Inflammatory macrophage treated with lipopolysaccharide for 4 hours (primary cell): Measurements from ENCODE around the gene ARID1B.
"Not testable (repeated sequence)": the region's sequence is repeated elsewhere in the genome, so short reads cannot be mapped to it uniquely, and the experiment has no call there.

Source experiments
- DNase-seq: peaks from one replicate; pipeline ENCODE4 v3.0.0-alpha.2; 2020

The ARID1B gene

GRCh38 chr6:157145656-157146285 is 368.6 kb downstream of the ARID1B start:
- DNase-seq, result no peak

GRCh38 chr6:157147054-157148026 is 370.2 kb downstream of the ARID1B start:
- not testable (repeated sequence) for DNase-seq

GRCh38 chr6:157148391-157149323 is 371.5 kb downstream of the ARID1B start:
- DNase-seq, result peak; percentile 5

DNA sequence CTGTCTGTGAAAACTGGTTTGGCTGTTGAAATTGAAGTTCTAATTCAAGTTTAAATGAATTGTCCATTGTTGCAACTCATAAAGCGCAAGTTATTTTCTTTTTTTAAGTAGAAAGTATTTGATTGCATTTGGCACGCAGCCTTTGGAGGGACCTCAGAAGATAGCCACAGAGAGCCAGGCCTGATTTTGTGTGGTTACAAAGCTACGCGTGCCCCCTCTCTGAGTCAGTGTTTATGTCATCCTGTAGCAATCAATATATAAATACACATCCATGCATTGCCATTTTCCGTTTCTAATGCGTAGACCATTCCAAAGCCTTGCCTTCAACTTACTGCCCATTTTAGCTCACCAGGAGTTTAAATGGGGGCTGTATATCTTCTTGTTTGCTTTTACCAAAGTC is 372.9 kb downstream of the ARID1B start:
- DNase-seq, result no peak

GRCh38 chr6:157151029-157151428 is 373.9 kb downstream of the ARID1B start:
- DNase-seq, result peak; percentile 24

DNA sequence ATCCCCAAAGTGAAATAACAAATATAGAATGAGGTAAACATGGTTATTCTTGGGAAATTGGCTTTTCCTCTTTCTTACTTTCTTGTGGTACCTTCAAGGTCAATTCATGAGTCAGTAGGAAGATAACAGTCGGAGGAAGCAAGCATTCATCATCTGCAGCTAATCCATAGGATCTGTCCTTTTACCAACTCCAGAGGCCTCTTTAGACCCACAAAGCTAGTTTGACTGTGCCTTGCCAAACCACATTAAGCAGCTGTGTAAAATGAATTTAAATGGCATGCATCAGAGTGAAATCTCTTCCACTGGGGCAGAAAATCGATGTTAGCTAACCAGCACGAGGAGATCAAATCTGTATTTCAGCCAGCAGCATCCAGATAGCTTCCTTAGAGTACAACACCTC is 374.8 kb downstream of the ARID1B start:
- DNase-seq, result no peak

GRCh38 chr6:157152556-157152955 is 375.4 kb downstream of the ARID1B start:
- peak; percentile 43 for DNase-seq

DNA sequence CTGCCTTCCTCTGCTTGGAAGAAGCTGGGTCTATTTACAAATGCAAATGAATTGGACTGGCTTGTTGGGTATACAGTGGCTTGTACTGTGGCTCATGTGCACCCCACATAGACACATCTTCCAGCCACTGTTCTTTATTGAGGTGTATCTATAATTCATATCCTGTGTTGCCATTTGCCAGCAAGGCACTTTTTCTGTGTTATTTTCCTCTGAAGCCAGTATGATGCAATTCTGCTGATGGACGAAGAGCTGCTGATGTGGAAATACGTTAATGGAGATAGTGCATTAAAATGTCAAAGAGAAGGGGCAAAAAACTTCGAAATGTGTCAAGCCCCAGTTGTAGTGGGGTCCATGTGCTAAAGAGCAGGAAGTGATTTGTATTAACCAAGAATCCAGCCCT is 378.6 kb downstream of the ARID1B start:
- no peak for DNase-seq

- DNase-seq, result no peak
These were observed 380.1 kb downstream of the ARID1B start for GRCh38 chr6:157157258-157157657.

DNA sequence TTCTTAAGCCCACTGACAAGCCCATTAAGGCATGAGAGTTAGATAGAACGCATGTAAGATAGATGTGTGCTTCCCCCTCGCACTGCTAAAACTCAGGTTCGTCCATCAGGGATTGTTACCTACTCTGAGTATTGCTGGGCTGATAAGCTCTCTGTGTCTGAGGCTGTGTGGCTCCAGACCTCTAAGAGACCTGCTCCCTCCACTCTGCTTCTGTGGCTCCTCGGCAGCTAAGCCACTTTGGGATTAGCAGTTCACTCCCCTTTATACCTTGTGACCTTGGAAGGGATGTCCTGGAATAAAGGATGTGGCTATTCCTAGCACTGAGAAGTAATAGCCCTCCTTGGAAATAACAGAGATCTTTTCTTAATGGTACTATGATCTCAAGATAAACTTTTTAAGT is 381.3 kb downstream of the ARID1B start:
- no peak for DNase-seq

- DNase-seq, result no peak
These were observed 381.7 kb downstream of the ARID1B start for GRCh38 chr6:157158897-157159296.

- DNase-seq, result no peak
These were observed 382.2 kb downstream of the ARID1B start for GRCh38 chr6:157159348-157159747.

DNA sequence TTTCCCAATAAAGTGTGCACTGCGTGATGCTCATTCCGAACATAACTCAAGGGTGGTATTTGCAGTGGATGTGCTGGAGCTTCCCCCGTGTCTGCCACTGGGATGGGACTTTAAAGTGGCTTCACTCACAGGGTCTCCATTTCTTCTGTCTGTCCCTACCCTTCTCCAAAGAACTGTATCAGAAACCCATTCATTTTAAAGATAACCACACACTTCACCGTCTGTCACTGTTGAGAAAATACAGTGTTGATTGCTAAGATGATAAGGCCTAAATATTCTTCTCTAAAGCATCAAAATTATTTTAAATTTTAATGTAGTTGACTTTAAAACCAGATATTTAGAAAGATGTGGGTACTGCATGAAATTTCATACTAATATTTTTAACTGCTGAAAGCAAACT is 384.7 kb downstream of the ARID1B start:
- DNase-seq, result no peak

GRCh38 chr6:157162766-157163433 is 385.7 kb downstream of the ARID1B start:
- DNase-seq, result no peak

- DNase-seq, result no peak
These were observed 386.4 kb downstream of the ARID1B start for GRCh38 chr6:157163434-157164159.

DNA sequence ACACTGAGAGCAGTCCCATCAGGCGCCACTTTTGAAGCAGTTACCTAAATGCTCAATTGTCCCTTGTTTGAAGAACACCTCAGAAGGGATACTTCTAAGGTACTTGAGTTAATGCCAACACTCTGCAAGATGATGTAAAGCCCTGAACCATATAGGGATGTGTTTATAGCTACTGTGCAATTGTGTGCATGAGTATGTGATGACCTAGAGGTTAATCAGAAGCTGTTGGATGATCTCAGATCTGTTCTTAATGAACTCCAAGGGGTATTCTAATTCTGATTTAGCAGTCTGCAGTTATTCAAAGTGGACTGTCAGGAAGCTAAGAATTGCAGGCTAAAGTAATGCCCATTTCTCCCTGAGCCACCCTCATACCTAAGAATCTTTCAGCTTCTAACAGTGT is 387.8 kb downstream of the ARID1B start:
- DNase-seq, result no peak

DNA sequence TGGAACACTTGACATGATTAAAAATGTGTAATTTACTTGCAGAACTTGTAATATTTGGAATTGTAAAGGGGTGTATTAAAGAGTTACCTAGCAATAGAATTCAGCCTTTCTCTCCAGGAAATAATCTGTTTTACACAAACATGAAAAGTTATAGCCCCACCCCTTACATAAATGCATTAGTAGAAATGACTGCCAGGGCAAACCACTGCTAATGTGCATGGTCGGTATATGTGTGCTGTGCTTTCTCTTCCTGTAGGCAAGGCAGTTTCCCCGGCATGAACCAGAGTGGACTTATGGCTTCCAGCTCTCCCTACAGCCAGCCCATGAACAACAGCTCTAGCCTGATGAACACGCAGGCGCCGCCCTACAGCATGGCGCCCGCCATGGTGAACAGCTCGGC is 389.6 kb downstream of the ARID1B start:
- no peak for DNase-seq

- DNase-seq, result no peak
These were observed 390.7 kb downstream of the ARID1B start for GRCh38 chr6:157167837-157168236.

DNA sequence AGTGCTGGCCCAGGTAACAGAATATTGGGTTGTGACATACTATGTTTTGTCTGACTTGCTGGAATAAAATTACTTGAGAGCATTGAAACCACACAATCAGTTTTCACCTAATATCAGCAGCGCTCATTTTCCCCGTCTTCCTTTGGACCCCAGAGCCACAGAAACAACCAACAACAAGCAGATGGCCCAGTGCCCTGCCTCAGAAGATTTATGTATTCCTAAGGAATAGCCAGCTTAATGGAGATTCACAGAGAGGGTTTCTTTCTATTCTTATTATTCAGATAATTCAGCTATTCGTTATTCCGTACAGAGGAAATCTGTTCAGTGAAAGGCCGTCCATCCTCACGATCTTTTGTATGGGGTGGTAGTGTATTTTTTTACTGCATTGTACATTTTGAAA is 391.3 kb downstream of the ARID1B start:
- no peak for DNase-seq

DNA sequence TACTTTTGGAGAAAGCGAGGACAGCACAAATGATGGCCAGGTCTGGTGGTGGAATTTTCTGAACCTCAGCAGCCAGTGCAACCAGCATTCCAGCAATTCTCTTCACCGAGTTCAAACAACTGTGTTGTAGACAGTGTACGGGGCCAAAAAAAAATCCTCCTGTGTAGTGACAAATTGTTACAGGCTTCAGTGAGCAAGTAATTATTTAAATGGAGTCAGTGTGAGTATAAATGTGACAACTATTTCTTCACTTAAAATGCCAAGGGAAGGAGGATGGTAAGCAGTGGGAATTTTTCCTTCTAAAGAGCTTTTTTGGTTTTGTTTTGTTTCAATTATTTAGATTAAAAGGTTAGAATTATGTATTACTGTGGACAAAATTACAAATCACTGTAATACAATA is 392.0 kb downstream of the ARID1B start:
- no peak for DNase-seq

DNA sequence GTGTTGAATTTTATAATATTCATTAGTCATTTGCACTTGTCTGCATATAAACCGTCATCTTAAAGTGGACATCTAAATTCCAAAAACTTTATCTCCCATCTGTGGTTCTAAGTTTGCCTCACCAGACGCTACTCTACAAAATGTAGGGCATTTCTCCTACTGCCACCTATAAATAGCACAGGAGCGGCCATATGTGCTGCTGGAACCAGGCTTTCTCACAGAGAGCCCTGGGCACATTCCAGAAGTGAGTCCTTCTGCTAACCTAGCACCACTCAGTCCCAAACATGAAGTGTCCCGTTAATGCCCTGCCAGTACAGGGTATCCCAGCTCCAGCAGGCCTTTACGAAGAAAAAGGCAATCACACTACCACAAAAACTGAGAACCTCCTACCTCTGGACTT is 392.5 kb downstream of the ARID1B start:
- no peak for DNase-seq

DNA sequence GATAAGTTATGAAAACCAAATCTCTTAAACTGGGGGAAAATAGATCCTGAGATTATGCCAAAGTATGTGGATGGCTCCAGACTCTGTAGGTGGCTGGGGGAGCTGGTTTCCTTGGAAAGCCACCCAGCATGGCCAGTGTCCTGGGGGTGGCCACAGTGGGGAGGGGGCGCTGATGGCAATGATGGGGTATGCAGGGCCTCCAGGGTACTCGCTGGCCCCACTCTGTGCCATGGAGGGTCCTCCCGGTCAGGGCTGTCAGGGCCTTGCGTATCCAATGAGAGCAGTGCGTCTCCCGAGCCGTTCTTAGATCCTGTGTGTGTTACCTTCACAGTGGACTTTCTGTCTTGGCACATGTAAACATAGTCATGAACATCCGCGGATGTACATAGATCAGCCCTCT is 393.4 kb downstream of the ARID1B start:
- DNase-seq, result no peak
